Ectodermal cell (in vitro differentiated cells): ENCODE data around the gene MPPED1.

ENCODE experiments used
- H3K27ac ChIP-seq: 2 replicates; pipeline ENCODE4 v1.7.0; 2013; ENCODE audit warnings: mild to moderate bottlenecking, low read depth, low read length; ENCODE audit not compliant: insufficient read depth, poor library complexity, severe bottlenecking
- H3K27me3 ChIP-seq: 2 replicates; pipeline ENCODE4 v1.7.0; 2013; ENCODE audit warnings: mild to moderate bottlenecking, low read length; ENCODE audit not compliant: insufficient read depth, control insufficient read depth, poor library complexity, severe bottlenecking
- H3K36me3 ChIP-seq: one replicate; pipeline ENCODE4 v1.7.0; 2013; ENCODE audit warnings: low read length; ENCODE audit not compliant: control insufficient read depth, insufficient read depth
- H3K4me1 ChIP-seq: one replicate; pipeline ENCODE4 v1.7.0; 2013; ENCODE audit warnings: low read length; ENCODE audit not compliant: control insufficient read depth, insufficient read depth
- H3K4me3 ChIP-seq: 2 replicates; pipeline ENCODE4 v1.7.0; 2013; ENCODE audit warnings: low read depth, low read length, control low read depth; ENCODE audit not compliant: insufficient read depth
- H3K9me3 ChIP-seq: 2 replicates; pipeline ENCODE4 v1.7.0; 2013; ENCODE audit warnings: mild to moderate bottlenecking, low read length, moderate library complexity; ENCODE audit not compliant: control insufficient read depth
- WGBS, 2 experiments: methylation state at CpG; one replicate each; pipeline ENCODE4 v1.1.7; 2013; ENCODE audit warnings: missing lambda C conversion rate in 2 of 2; 5-methylcytosine and 5-hydroxymethylcytosine counted together

The MPPED1 gene

DNA sequence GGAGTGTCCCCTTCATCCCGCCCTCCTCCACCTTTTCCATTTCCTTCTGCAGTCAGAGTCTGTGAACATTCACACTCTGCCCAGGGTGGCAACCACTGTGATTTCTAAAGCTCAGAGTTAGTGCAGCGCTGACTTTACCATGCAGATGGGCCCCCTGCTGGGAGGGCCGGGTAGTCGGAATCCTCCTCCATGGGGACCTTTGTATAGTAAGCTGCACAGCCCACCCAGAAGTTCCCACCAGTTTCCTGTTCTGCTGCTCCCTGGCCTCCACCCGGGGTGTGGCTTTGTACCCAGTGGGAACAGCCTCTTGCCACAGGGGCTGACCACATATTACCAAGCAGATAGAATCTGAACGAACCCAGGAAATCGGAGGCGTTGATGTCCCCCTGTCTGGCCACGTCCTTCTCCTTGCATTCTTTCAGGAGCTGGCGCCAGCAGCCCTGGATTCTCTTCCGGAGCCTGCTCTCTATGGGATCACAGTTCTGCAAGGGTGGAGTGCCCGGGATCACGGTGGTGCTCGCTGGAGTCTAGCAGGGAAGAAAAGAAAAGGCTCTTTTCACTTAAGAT is 125.3 kb downstream of the MPPED1 start:
- WGBS, 2 experiments = 91% methylated on average over 14 of the region's 14 CpGs
- Histone ChIP-seq H3K27me3 (no peaks in the 10 kb centered on the region), H3K4me3 (no peak overlapping the region), H3K27ac (no peak overlapping the region), H3K36me3 (no peaks in the 10 kb centered on the region), H3K9me3 (no peaks in the 10 kb centered on the region), H3K4me1 (no peaks in the 10 kb centered on the region)

DNA sequence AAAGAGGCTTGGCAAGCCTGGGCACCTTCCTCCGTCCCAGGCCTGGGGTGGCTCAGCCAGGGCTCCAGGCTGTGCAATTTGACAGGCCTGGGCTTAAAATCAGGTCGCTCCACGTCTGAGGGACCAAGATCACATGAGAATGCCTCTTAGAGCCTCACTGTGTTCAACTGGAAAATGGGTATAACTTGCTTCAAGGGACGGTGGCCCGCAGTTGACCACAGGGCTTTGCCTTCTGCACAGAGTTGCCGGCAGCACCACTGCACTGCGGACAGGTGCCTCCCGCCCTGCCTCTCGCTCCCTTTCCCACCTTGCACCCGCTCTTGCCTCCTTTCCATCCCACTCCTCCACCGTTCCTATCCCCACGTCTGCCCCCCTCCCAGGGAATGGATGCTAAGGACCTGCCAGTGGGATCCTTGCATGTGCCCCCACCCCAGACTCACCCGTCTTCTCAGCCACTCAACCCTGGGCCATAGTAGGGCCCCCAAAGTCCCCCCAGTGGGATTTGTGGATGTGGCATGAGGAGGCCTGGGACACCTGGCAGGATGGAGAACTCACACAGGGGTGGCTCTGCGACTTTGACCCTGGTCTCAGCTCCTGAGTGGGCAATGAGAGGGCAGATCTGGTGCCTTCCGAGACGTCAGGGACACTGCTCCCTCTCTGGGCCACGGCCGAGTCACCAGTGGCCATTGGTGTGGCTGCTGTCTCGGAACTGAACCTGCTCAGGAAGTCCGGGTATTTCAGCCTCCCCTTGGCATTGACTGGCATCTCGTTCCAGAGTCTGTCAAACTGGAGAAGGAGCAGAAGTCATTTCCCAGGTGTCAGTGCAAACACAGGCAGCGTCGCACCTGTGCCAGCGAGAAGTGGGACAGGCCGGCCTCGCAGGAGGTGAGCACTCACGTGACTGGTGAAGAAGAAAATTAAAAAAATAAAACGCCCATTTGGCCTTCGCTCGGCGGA is 128.0 kb downstream of the MPPED1 start:
- Histone ChIP-seq H3K36me3 (no peaks in the 10 kb centered on the region), H3K27me3 (no peaks in the 10 kb centered on the region), H3K27ac (no peak overlapping the region), H3K9me3 (no peaks in the 10 kb centered on the region), H3K4me3 (no peak overlapping the region), H3K4me1 (no peaks in the 10 kb centered on the region)
- WGBS, 2 experiments = 93 to 94% methylated on average over 31 of the region's 31 CpGs

- no peaks in the 10 kb centered on the region for H3K4me1 ChIP-seq
- WGBS, 2 experiments = 87 to 90% methylated on average over 4 of the region's 4 CpGs
- no peak overlapping the region for H3K27ac ChIP-seq
- no peaks in the 10 kb centered on the region for H3K36me3 ChIP-seq
- H3K4me3 ChIP-seq = no peak overlapping the region
- no peaks in the 10 kb centered on the region for H3K27me3 ChIP-seq
- no peaks in the 10 kb centered on the region for H3K9me3 ChIP-seq
These were observed 128.7 kb downstream of the MPPED1 start for GRCh38 chr22:43540529-43540923.

- 93% methylated on average over 5 to 6 of the region's 6 CpGs for WGBS, 2 experiments
- H3K4me3 ChIP-seq = no peak overlapping the region
- H3K27me3 ChIP-seq = no peaks in the 10 kb centered on the region
- H3K4me1 ChIP-seq = no peaks in the 10 kb centered on the region
- H3K27ac ChIP-seq = no peak overlapping the region
- H3K9me3 ChIP-seq = no peaks in the 10 kb centered on the region
- no peaks in the 10 kb centered on the region for H3K36me3 ChIP-seq
These were observed 129.2 kb downstream of the MPPED1 start for GRCh38 chr22:43541022-43541421.

GRCh38 chr22:43541462-43542407 is 129.9 kb downstream of the MPPED1 start:
- Histone ChIP-seq H3K36me3 (no peaks in the 10 kb centered on the region), H3K4me3 (no peak overlapping the region)
- 93% methylated on average over 18 of the region's 18 CpGs for WGBS, 2 experiments

GRCh38 chr22:43542681-43543521 is 131.1 kb downstream of the MPPED1 start:
- no peak overlapping the region for H3K27ac ChIP-seq
- H3K4me3 ChIP-seq = no peak overlapping the region
- H3K4me1 ChIP-seq = no peaks in the 10 kb centered on the region
- H3K36me3 ChIP-seq = no peaks in the 10 kb centered on the region
- WGBS, 2 experiments = 94 to 95% methylated on average over 23 of the region's 23 CpGs
- H3K9me3 ChIP-seq = no peaks in the 10 kb centered on the region
- H3K27me3 ChIP-seq = no peaks in the 10 kb centered on the region

More at GRCh38 chr22:43541462-43542407, 129.9 kb downstream of the MPPED1 start:
- H3K9me3 ChIP-seq = no peaks in the 10 kb centered on the region
- no peak overlapping the region for H3K27ac ChIP-seq
- no peaks in the 10 kb centered on the region for H3K27me3 ChIP-seq
- no peaks in the 10 kb centered on the region for H3K4me1 ChIP-seq

GRCh38 chr22:43543522-43544288 is 131.9 kb downstream of the MPPED1 start:
- Histone ChIP-seq H3K4me3 (no peak overlapping the region), H3K9me3 (no peaks in the 10 kb centered on the region), H3K36me3 (no peaks in the 10 kb centered on the region), H3K27me3 (no peaks in the 10 kb centered on the region), H3K4me1 (no peaks in the 10 kb centered on the region), H3K27ac (no peak overlapping the region)
- WGBS, 2 experiments = 90% methylated on average over 12 of the region's 12 CpGs

DNA sequence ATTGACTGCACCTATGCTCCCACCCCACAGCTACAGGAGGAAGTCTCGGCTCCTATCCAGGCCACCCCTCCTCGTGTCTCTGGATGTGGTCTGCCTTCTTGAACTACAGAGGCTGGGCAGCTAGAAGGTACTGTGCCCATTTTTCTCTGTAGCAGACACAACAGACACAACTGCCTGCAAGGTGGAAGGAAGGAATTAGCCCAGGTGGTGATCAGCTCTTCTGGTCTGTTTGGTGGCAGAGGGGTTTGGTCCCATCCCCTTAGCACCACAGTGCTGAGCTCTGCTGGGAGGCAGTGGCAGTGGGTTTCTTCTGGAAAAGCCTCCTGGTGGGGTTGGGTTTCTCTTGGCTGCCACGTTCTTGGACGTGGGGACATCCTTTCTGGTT is 132.5 kb downstream of the MPPED1 start:
- 83 to 91% methylated on average over 4 of the region's 4 CpGs for WGBS, 2 experiments
- no peak overlapping the region for H3K4me3 ChIP-seq

GRCh38 chr22:43546186-43546585 is 134.4 kb downstream of the MPPED1 start:
- WGBS, 2 experiments = 95 to 96% methylated on average over 5 of the region's 5 CpGs
- no peak overlapping the region for H3K4me3 ChIP-seq
- no peaks in the 10 kb centered on the region for H3K9me3 ChIP-seq
- no peaks in the 10 kb centered on the region for H3K4me1 ChIP-seq
- H3K27ac ChIP-seq = no peak overlapping the region
- H3K36me3 ChIP-seq = no peaks in the 10 kb centered on the region
- H3K27me3 ChIP-seq = no peaks in the 10 kb centered on the region

More for the DNA sequence above, 132.5 kb downstream of the MPPED1 start:
- Histone ChIP-seq H3K36me3 (no peaks in the 10 kb centered on the region), H3K27me3 (no peaks in the 10 kb centered on the region), H3K9me3 (no peaks in the 10 kb centered on the region), H3K4me1 (no peaks in the 10 kb centered on the region), H3K27ac (no peak overlapping the region)
